Lower leg skin (tissue), 3 donors: ENCODE data around the gene DPM2.

Source experiments
- CTCF ChIP-seq, 3 donors: fragments of 450-650 bp; IDR thresholded peaks; one replicate each; pipeline ENCODE4 v1.5.1; 2016; ENCODE audit warnings: antibody characterized with exemption in 3 of 3, mild to moderate bottlenecking in 3 of 3, moderate library complexity in 2 of 3
- POLR2A ChIP-seq, 2 donors: fragments of 450-650 bp; IDR thresholded peaks; one replicate each; pipeline ENCODE4 v1.6.1; 2016 to 2017; ENCODE audit warnings: antibody characterized with exemption in 2 of 2, mild to moderate bottlenecking in 1 of 2, moderate library complexity in 1 of 2

- TF ChIP-seq CTCF (IDR thresholded peaks at IDR 0.05) (no peak), POLR2A (IDR thresholded peaks at IDR 0.05) (no peak)
These were observed at the start of gene DPM2 for GRCh38 chr9:127937388-127938297.
